Measurements from ENCODE around the gene FAM9A. TPM values are rescaled to one million over a fixed set of nuclear protein-coding genes. Genes with fewer than 3 reads are reported as not detected.

Gene FAM9A
- total and polyA plus RNA-seq, 9 of the 15 experiments (the other 6 are each of a cell fraction or from before 2014, with no cell fraction given): 0.07 TPM; not detected in 8

DNA sequence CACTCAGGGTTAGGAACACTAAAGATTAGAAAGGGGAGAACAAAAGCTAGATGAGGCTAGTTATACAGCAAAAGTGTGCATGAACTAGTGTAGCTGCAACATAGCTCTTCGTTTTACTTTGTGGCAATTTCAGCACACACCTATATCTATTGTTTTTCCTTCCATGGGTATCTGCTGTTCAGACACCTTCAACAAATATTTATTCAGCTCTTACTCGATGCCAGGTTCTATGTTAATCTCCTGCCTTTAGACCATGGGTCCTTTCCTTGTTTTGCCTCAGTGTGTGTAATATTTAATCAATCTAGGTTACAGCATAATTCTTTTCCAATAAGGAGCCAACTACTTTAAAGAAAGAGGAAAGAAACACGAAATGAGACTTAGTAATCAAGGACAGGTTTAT is 10.4 kb upstream of the FAM9A start:
- 0% methylated on average over 3 of the region's 3 CpGs for WGBS (ENCODE audit: insufficient coverage, low coverage, missing lambda C conversion rate)
- Histone ChIP-seq H3K27ac (ENCODE audit: extremely low read depth, low read depth, low read length) (no peak overlapping the region), H3K79me2 (ENCODE audit: control insufficient read depth, insufficient read depth, low read length) (no peaks in the 10 kb centered on the region), H3K9ac (ENCODE audit: insufficient read depth in 1 of 2, low read depth in 2 of 2, low read length in 2 of 2) (no peak overlapping the region), H3K9me3 (replicated peaks; ENCODE audit: control insufficient read depth, insufficient read depth, low read depth, low read length) (no peaks in the 10 kb centered on the region), H3K4me1 (replicated peaks in 1 of 2; ENCODE audit: control insufficient read depth in 2 of 2, insufficient read depth in 2 of 2, low read length in 2 of 2) (no peaks in the 10 kb centered on the region), H4K20me1 (replicated peaks; ENCODE audit: control insufficient read depth, insufficient read depth, low read length) (no peaks in the 10 kb centered on the region), H3K9me1 (ENCODE audit: control insufficient read depth, insufficient read depth, low read length) (no peaks in the 10 kb centered on the region), H3K4me2 (ENCODE audit: insufficient read depth, low read length) (no peak overlapping the region), H2AFZ (ENCODE audit: low read depth, low read length) (no peak overlapping the region), H3K27me3 (ENCODE audit: control insufficient read depth in 2 of 2, insufficient read depth in 2 of 2, low read length in 2 of 2) (no peaks in the 10 kb centered on the region), H3K36me3 (ENCODE audit: control insufficient read depth, insufficient read depth, low read length) (no peaks in the 10 kb centered on the region), H3K4me3 (no peak overlapping the region)
- no TSS peak for BruUV-seq (replicated peaks)
- intact Hi-C loops (cut with micrococcal nuclease): loop anchor here (10.0 kb wide), 2 partner anchors 1153 to 1183 kb away; partner anchors contain the start of gene CLDN34
- FAIRE-seq (no peak), ATAC-seq (no peak), DNase-seq (ENCODE audit: extremely low read depth in 1 of 4, low spot score in 3 of 4) (no peak)
- TF ChIP-seq NFYB (IDR thresholded peaks at IDR 0.05; ENCODE audit: extremely low read depth, insufficient read length): no peak
- TF ChIP-seq, protein P1, sequence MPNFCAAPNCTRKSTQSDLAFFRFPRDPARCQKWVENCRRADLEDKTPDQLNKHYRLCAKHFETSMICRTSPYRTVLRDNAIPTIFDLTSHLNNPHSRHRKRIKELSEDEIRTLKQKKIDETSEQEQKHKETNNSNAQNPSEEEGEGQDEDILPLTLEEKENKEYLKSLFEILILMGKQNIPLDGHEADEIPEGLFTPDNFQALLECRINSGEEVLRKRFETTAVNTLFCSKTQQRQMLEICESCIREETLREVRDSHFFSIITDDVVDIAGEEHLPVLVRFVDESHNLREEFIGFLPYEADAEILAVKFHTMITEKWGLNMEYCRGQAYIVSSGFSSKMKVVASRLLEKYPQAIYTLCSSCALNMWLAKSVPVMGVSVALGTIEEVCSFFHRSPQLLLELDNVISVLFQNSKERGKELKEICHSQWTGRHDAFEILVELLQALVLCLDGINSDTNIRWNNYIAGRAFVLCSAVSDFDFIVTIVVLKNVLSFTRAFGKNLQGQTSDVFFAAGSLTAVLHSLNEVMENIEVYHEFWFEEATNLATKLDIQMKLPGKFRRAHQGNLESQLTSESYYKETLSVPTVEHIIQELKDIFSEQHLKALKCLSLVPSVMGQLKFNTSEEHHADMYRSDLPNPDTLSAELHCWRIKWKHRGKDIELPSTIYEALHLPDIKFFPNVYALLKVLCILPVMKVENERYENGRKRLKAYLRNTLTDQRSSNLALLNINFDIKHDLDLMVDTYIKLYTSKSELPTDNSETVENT (CRISPR knock-in tag; IDR thresholded peaks at IDR 0.05): no peak
- TF ChIP-seq, protein P2, sequence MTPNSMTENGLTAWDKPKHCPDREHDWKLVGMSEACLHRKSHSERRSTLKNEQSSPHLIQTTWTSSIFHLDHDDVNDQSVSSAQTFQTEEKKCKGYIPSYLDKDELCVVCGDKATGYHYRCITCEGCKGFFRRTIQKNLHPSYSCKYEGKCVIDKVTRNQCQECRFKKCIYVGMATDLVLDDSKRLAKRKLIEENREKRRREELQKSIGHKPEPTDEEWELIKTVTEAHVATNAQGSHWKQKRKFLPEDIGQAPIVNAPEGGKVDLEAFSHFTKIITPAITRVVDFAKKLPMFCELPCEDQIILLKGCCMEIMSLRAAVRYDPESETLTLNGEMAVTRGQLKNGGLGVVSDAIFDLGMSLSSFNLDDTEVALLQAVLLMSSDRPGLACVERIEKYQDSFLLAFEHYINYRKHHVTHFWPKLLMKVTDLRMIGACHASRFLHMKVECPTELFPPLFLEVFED (CRISPR knock-in tag; conservative IDR thresholded peaks at IDR 0.05): no peak
- no peak for TF ChIP-seq ZNF79 (CRISPR knock-in tag; IDR thresholded peaks at IDR 0.05; ENCODE audit: low read depth)
- TF ChIP-seq SIN3B (IDR thresholded peaks at IDR 0.05; ENCODE audit: low read depth): no peak
- no peak for TF ChIP-seq NEUROD1 (IDR thresholded peaks at IDR 0.05; ENCODE audit: borderline replicate concordance, low read depth, low read length, partially characterized antibody)
- no peak for TF ChIP-seq ZNF584 (CRISPR knock-in tag; IDR thresholded peaks at IDR 0.05; ENCODE audit: low read depth)
- TF ChIP-seq ZSCAN29 (IDR thresholded peaks at IDR 0.05): no peak
- no peak for TF ChIP-seq ZNF12 (CRISPR knock-in tag; IDR thresholded peaks at IDR 0.05)
- TF ChIP-seq, protein P3, sequence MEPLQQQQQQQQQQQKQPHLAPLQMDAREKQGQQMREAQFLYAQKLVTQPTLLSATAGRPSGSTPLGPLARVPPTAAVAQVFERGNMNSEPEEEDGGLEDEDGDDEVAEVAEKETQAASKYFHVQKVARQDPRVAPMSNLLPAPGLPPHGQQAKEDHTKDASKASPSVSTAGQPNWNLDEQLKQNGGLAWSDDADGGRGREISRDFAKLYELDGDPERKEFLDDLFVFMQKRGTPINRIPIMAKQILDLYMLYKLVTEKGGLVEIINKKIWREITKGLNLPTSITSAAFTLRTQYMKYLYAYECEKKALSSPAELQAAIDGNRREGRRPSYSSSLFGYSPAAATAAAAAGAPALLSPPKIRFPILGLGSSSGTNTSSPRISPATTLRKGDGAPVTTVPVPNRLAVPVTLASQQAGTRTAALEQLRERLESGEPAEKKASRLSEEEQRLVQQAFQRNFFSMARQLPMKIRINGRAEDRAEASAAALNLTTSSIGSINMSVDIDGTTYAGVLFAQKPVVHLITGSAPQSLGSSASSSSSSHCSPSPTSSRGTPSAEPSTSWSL (CRISPR knock-in tag; IDR thresholded peaks at IDR 0.05; ENCODE audit: borderline replicate concordance): no peak
- ChIA-PET POLR2A (no interaction called here), CTCF (ENCODE audit: low intra/inter-chr PET ratio) (no interaction called here)
- in situ Hi-C loops (cut with MboI): loop anchor here (10.0 kb wide), 1 partner anchor 1303 kb away; no protein-coding TSS in a partner anchor

Measured in K562 (cell line).